Measurements from ENCODE around the gene PCGF3.

Gene PCGF3

GRCh38 chr4:674172-675035, 31.2 kb upstream of the PCGF3 start, which contains the start of the genes ATP5ME and MYL5:
Gene ATP5ME, minus strand, starts transcription at chr4:674276. Its CDS starts 29 bp downstream, at chr4:674247.
Gene MYL5, plus strand, starts transcription at chr4:674542. Its CDS starts 3,485 bp downstream, at chr4:678027.
- in situ Hi-C loops (cut with MboI; ENCODE audit: low sequenced_read_pairs) = no loop called here
- peaks cover 10% of the 10 kb centered on the region for H3K4me1 ChIP-seq

GRCh38 chr4:675036-675882, 30.4 kb upstream of the PCGF3 start:
- DNase-seq (ENCODE audit: low spot score in 2 of 2) = no peak
- in situ Hi-C loops (cut with MboI; ENCODE audit: low sequenced_read_pairs) = no loop called here

More at GRCh38 chr4:674172-675035, 31.2 kb upstream of the PCGF3 start, which contains the start of the genes ATP5ME and MYL5:
- Histone ChIP-seq H3K27me3 (ENCODE audit: low read depth) (no peaks in the 10 kb centered on the region), H3K4me3 (peak within 1 kb of the TSS; percentile 94), H3K36me3 (replicated peaks) (peaks cover 34% of the 10 kb centered on the region), H3K9me3 (no peaks in the 10 kb centered on the region)
- DNase-seq (ENCODE audit: low spot score in 2 of 2) = peak; percentile 92 to 97

DNA sequence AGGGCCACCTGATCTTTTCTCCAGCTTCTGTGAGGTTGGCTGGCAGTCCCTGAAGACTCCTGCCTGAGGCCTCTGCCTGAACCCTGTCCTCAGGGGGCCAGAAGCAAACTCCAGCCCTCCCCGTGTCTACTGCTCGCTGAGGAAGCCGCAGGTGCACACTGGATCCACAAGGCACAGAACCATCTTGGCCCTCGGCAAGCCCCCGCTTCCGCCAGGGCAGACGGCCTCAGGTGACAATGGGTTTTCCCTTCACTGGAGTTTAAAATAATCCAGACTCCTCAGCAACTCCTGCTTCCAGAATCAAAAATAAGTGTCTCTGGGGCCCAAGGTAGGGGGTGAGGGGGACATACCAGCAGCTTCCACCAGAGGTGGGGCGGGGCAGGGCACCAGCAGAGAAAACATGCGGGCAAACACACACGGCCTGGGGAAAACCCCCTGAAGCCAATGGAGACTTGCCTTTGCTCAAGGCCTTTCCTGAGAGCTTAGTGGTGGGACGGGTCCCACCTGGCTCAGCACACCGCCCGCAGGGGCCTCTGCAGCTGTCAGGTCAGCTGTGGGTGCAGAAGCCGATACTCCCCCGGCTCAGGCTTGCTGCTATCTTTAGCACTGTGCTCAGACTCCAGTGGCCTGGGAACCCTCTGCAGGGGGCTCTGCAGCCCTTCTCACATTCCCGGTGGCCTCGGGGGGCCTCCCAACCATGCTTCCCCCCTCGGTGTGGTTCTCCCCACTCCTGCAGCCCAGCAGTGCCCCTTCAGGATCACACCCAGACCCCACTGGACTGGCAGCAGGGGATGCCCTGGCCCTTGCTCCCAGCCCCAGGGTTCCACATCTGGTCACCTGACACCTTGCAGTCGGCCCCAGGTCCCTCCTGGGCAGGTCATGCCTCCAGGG, 29.4 kb upstream of the PCGF3 start:
- H3K4me3 ChIP-seq = no peak overlapping the region
- H3K9me3 ChIP-seq = no peaks in the 10 kb centered on the region
- no peak for DNase-seq (ENCODE audit: low spot score in 2 of 2)

More at GRCh38 chr4:675036-675882, 30.4 kb upstream of the PCGF3 start:
- H3K4me3 ChIP-seq = peak overlapping the region; percentile 94
- H3K36me3 ChIP-seq (replicated peaks) = peaks cover 34% of the 10 kb centered on the region
- no peaks in the 10 kb centered on the region for H3K27me3 ChIP-seq (ENCODE audit: low read depth)
- H3K4me1 ChIP-seq = peaks cover 10% of the 10 kb centered on the region
- H3K9me3 ChIP-seq = no peaks in the 10 kb centered on the region

DNA sequence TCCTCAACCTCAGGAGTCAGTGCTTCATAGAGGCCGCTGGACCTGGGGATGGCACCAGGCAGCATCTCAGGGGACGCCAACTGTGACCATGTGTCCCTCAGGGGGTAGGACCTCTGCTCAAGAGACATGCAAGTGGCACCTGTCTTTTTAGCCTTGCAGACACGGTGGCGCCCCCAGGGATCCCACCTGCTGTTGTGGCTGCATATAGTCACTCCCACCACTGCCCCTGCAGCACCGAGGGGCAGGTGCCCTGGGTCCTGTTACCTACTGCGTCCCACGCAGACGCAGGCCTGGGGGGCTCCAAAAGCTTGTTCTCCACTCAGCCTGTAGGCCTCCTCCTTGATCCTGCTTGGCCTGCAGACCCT, 28.8 kb upstream of the PCGF3 start:
- no peak for DNase-seq (ENCODE audit: low spot score in 2 of 2)
- Histone ChIP-seq H3K36me3 (replicated peaks) (peaks cover 18% of the 10 kb centered on the region), H3K4me3 (no peak overlapping the region), H3K9me3 (no peaks in the 10 kb centered on the region), H3K27me3 (ENCODE audit: low read depth) (no peaks in the 10 kb centered on the region), H3K4me1 (peaks cover 16% of the 10 kb centered on the region)
- in situ Hi-C loops (cut with MboI; ENCODE audit: low sequenced_read_pairs) = no loop called here

More for the DNA sequence above, 29.4 kb upstream of the PCGF3 start:
- peaks cover 16% of the 10 kb centered on the region for H3K4me1 ChIP-seq
- in situ Hi-C loops (cut with MboI; ENCODE audit: low sequenced_read_pairs) = no loop called here
- H3K27me3 ChIP-seq (ENCODE audit: low read depth) = no peaks in the 10 kb centered on the region
- H3K36me3 ChIP-seq (replicated peaks) = peaks cover 25% of the 10 kb centered on the region

DNA sequence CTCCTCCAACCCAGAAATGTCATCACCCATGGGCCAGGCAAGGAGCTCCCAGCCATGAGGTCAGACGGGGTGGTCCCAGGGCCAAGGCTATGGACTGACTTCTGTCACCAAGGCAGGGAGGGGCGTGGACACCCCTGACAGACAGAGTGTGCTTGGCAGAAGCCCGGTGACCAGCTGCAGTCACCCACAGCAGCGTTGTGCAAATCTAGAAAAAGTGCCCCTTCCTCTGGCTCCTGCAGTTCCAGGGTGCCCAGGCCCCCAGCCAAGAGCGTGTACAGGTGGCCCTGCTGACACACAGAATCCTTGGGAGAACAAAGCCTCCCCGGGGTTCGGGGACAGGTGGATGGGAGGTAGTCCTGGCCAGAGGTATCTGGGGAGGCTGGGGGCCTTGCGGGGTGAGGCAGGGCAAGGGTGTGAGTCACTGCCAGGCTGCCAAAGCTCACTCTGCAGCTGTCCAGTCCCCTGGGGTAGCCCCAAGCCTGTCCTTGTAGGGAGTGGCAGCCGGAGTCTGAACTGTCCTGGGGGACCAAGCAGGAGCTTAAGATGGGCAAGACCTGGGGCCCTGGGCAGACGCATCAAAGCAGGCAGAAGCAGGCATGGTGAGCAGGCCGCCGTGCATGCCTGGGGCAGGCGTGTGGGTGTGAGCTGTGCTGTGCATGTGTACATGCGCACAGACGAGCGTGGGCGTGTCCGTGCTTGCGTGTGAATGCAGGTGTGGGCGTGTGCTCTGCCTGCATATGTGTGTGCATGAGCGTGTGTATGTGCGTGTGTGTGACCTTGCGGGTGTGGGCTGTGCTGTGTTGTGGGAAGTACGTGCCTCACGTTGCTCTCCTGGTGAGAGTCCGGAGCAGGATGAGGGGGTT, 28.0 kb upstream of the PCGF3 start:
- Histone ChIP-seq H3K4me3 (no peak overlapping the region), H3K36me3 (replicated peaks) (peaks cover 10% of the 10 kb centered on the region), H3K27me3 (ENCODE audit: low read depth) (no peaks in the 10 kb centered on the region), H3K4me1 (peaks cover 16% of the 10 kb centered on the region), H3K9me3 (no peaks in the 10 kb centered on the region)
- DNase-seq (ENCODE audit: low spot score in 2 of 2) = no peak
- in situ Hi-C loops (cut with MboI; ENCODE audit: low sequenced_read_pairs) = no loop called here

GRCh38 chr4:678331-679103, 27.1 kb upstream of the PCGF3 start:
- no peaks in the 10 kb centered on the region for H3K9me3 ChIP-seq
- H3K4me3 ChIP-seq = no peak overlapping the region
- no peaks in the 10 kb centered on the region for H3K27me3 ChIP-seq (ENCODE audit: low read depth)
- in situ Hi-C loops (cut with MboI; ENCODE audit: low sequenced_read_pairs) = no loop called here
- no peak for DNase-seq (ENCODE audit: low spot score in 2 of 2)
- H3K4me1 ChIP-seq = peaks cover 10% of the 10 kb centered on the region; the same call in 1 of the 2 replicates
- peaks cover 2% of the 10 kb centered on the region for H3K36me3 ChIP-seq (replicated peaks)

- no peaks in the 10 kb centered on the region for H3K9me3 ChIP-seq
- H3K4me1 ChIP-seq = peaks cover 16% of the 10 kb centered on the region; the same call in 1 of the 2 replicates
- DNase-seq (ENCODE audit: low spot score in 2 of 2) = no peak
- no peak overlapping the region for H3K4me3 ChIP-seq
- H3K36me3 ChIP-seq (replicated peaks) = no peaks in the 10 kb centered on the region; the same call in 1 of the 2 replicates
- no peaks in the 10 kb centered on the region for H3K27me3 ChIP-seq (ENCODE audit: low read depth)
- in situ Hi-C loops (cut with MboI; ENCODE audit: low sequenced_read_pairs) = no loop called here
These were observed 26.5 kb upstream of the PCGF3 start for GRCh38 chr4:679104-679481.

DNA sequence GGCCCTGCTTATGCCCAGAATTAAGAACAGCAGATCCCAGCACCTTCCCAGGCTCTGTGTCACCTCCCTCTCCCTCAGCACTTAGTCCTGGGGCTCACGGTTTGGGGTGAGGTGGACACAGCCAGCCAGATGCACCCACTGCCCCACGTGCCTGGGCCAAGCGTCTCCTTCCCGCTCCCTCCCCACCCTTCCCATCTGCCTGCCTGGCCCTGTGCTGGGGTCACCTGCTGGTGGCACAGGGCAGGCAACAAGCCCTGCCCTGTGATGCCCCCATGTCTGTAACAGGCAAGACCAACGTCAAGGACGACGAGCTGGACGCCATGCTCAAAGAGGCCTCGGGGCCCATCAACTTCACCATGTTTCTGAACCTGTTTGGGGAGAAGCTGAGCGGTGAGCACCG, 26.0 kb upstream of the PCGF3 start:
- in situ Hi-C loops (cut with MboI; ENCODE audit: low sequenced_read_pairs) = no loop called here
- Histone ChIP-seq H3K4me3 (no peak overlapping the region), H3K9me3 (no peaks in the 10 kb centered on the region), H3K27me3 (ENCODE audit: low read depth) (no peaks in the 10 kb centered on the region), H3K4me1 (peaks cover 18% of the 10 kb centered on the region; the same call in 1 of the 2 replicates), H3K36me3 (replicated peaks) (no peaks in the 10 kb centered on the region; the same call in 1 of the 2 replicates)
- DNase-seq (ENCODE audit: low spot score in 2 of 2) = no peak

DNA sequence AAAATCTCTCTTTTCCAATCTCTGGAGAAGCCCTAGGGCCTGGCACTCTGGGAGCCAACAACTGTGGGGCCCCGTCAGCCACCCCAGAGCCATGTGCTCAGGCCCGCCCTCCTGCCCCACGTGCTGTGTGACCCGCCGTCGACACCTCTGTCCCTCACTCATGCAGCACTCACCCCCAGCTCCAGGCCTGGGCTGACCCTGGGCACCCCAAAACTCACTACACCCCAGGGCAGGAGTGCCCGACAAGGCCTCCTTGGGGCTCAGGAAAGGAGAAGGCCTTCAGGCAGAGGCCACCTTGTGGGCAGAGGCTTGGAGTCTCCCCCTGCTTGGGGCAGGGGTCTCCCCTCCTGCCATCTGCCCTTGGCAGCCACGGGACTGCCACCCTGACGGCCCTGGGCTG, 25.5 kb upstream of the PCGF3 start:
- peaks cover 18% of the 10 kb centered on the region; the same call in 1 of the 2 replicates for H3K4me1 ChIP-seq
- in situ Hi-C loops (cut with MboI; ENCODE audit: low sequenced_read_pairs) = no loop called here

GRCh38 chr4:680551-680927, 25.1 kb upstream of the PCGF3 start:
- no peaks in the 10 kb centered on the region for H3K36me3 ChIP-seq (replicated peaks)
- peaks cover 14% of the 10 kb centered on the region; the same call in 1 of the 2 replicates for H3K4me1 ChIP-seq
- in situ Hi-C loops (cut with MboI; ENCODE audit: low sequenced_read_pairs) = no loop called here
- H3K27me3 ChIP-seq (ENCODE audit: low read depth) = no peaks in the 10 kb centered on the region
- H3K4me3 ChIP-seq = peak overlapping the region; percentile 32; the same call in 1 of the 2 replicates
- DNase-seq (ENCODE audit: low spot score in 2 of 2) = no peak
- no peaks in the 10 kb centered on the region for H3K9me3 ChIP-seq

More for the DNA sequence above, 25.5 kb upstream of the PCGF3 start:
- H3K9me3 ChIP-seq = no peaks in the 10 kb centered on the region
- no peak overlapping the region for H3K4me3 ChIP-seq
- H3K27me3 ChIP-seq (ENCODE audit: low read depth) = no peaks in the 10 kb centered on the region
- H3K36me3 ChIP-seq (replicated peaks) = no peaks in the 10 kb centered on the region
- no peak for DNase-seq (ENCODE audit: low spot score in 2 of 2)

- DNase-seq (ENCODE audit: low spot score in 2 of 2) = peak in 1 of 2 experiments; percentile 82
- no peaks in the 10 kb centered on the region for H3K27me3 ChIP-seq (ENCODE audit: low read depth)
- no peaks in the 10 kb centered on the region for H3K9me3 ChIP-seq
- peak overlapping the region; percentile 32 for H3K4me3 ChIP-seq
- in situ Hi-C loops (cut with MboI; ENCODE audit: low sequenced_read_pairs) = no loop called here
- no peaks in the 10 kb centered on the region for H3K36me3 ChIP-seq (replicated peaks)
- H3K4me1 ChIP-seq = peaks cover 14% of the 10 kb centered on the region; the same call in 1 of the 2 replicates
These were observed 24.5 kb upstream of the PCGF3 start for GRCh38 chr4:680928-681645.

Data from HAP-1 (cell line).